Neuronal stem cell (in vitro differentiated cells): ENCODE measurements around the gene PCDHGA7.
A peak's percentile ranks its signal among the peaks of the same experiment; 100 is the strongest.
"Not testable (repeated sequence)": the region's sequence is repeated elsewhere in the genome, so short reads cannot be mapped to it uniquely, and the experiment has no call there.

Source experiments
- DNase-seq: peaks from one replicate; pipeline ENCODE4 v3.0.0-alpha.2; 2013; ENCODE audit warnings: low spot score
- H2AFZ ChIP-seq: one replicate; pipeline ENCODE4 v1.6.1; 2013; ENCODE audit warnings: mild to moderate bottlenecking, low read length, inconsistent platforms
- H2AK5ac ChIP-seq: 2 replicates; pipeline ENCODE4 v1.6.1; 2013; ENCODE audit warnings: low read depth, mild to moderate bottlenecking, inconsistent platforms, low read length, moderate library complexity, mixed read lengths
- H2BK120ac ChIP-seq: 2 replicates; pipeline ENCODE4 v1.6.1; 2013; ENCODE audit warnings: low read depth, mild to moderate bottlenecking, inconsistent platforms, low read length, moderate library complexity, mixed read lengths
- H2BK12ac ChIP-seq: one replicate; pipeline ENCODE4 v1.6.1; 2013; ENCODE audit warnings: low read length, inconsistent platforms
- H2BK15ac ChIP-seq: 2 replicates; pipeline ENCODE4 v1.6.1; 2013; ENCODE audit warnings: mild to moderate bottlenecking, low read length, inconsistent platforms, mixed read lengths
- H2BK5ac ChIP-seq: one replicate; pipeline ENCODE4 v1.6.1; 2013; ENCODE audit warnings: inconsistent platforms, mild to moderate bottlenecking, low read length, moderate library complexity
- H3K14ac ChIP-seq: one replicate; pipeline ENCODE4 v1.6.1; 2013; ENCODE audit warnings: low read length, inconsistent platforms
- H3K18ac ChIP-seq: 2 replicates; pipeline ENCODE4 v1.6.1; 2013; ENCODE audit warnings: low read length, inconsistent platforms
- H3K23ac ChIP-seq: 2 replicates; pipeline ENCODE4 v1.6.1; 2013; ENCODE audit warnings: low read depth, mild to moderate bottlenecking, mixed read lengths, low read length, inconsistent platforms; ENCODE audit not compliant: poor library complexity
- H3K27ac ChIP-seq: replicated peaks from 3 replicates; pipeline ENCODE4 v1.5.1; 2013; ENCODE audit warnings: low read length, inconsistent platforms
- H3K27me3 ChIP-seq, 3 experiments: 2 replicates each; pipeline ENCODE4 v1.6.1; 2013; ENCODE audit warnings: low read length in 3 of 3, mild to moderate bottlenecking in 2 of 3, inconsistent platforms in 1 of 3, low read depth in 1 of 3, mixed read lengths in 1 of 3, moderate library complexity in 1 of 3; ENCODE audit not compliant: control insufficient read depth in 3 of 3, insufficient read depth in 3 of 3
- H3K36me3 ChIP-seq, 2 donors: replicated peaks in 1 of 2; 2 replicates each; pipeline ENCODE4 v1.6.1; 2013; ENCODE audit warnings: low read length in 2 of 2; ENCODE audit not compliant: control insufficient read depth in 2 of 2, insufficient read depth in 2 of 2
- H3K4ac ChIP-seq: 2 replicates; pipeline ENCODE4 v1.6.1; 2013; ENCODE audit warnings: inconsistent platforms, mild to moderate bottlenecking, low read length, moderate library complexity
- H3K4me1 ChIP-seq, 2 donors: 1 replicate in 1 of 2; 2 replicates in 1 of 2; pipeline ENCODE4 v1.6.1; 2013; ENCODE audit warnings: low read length in 2 of 2, low read depth in 1 of 2; ENCODE audit not compliant: control insufficient read depth in 2 of 2, insufficient read depth in 1 of 2
- H3K4me2 ChIP-seq: one replicate; pipeline ENCODE4 v1.6.1; 2013; ENCODE audit warnings: mild to moderate bottlenecking, low read length, inconsistent platforms; ENCODE audit not compliant: insufficient read depth, poor library complexity, severe bottlenecking
- H3K4me3 ChIP-seq, 2 donors: 2 replicates each; pipeline ENCODE4 v1.5.1; 2013; ENCODE audit warnings: low read length in 2 of 2, mild to moderate bottlenecking in 2 of 2, inconsistent platforms in 1 of 2, moderate library complexity in 1 of 2
- H3K79me1 ChIP-seq: one replicate; pipeline ENCODE4 v1.6.1; 2013; ENCODE audit warnings: low read depth, mild to moderate bottlenecking, inconsistent platforms, low read length, moderate library complexity
- H3K9ac ChIP-seq: one replicate; pipeline ENCODE4 v1.6.1; 2013; ENCODE audit warnings: mild to moderate bottlenecking, low read depth, low read length, inconsistent platforms; ENCODE audit not compliant: poor library complexity
- H3K9me3 ChIP-seq, 2 donors: replicated peaks in 1 of 2; 2 replicates each; pipeline versions ENCODE3 to v1.6.1; 2013; ENCODE audit warnings: low read length in 2 of 2, mild to moderate bottlenecking in 2 of 2, inconsistent platforms in 1 of 2, low read depth in 1 of 2, mixed read lengths in 1 of 2, moderate library complexity in 1 of 2; ENCODE audit not compliant: control insufficient read depth in 2 of 2, insufficient read depth in 1 of 2
- H4K8ac ChIP-seq: one replicate; pipeline ENCODE4 v1.6.1; 2013; ENCODE audit warnings: low read depth, mild to moderate bottlenecking, inconsistent platforms, low read length, moderate library complexity
- H4K91ac ChIP-seq: one replicate; pipeline ENCODE4 v1.6.1; 2013; ENCODE audit warnings: low read length, low read depth, mild to moderate bottlenecking, inconsistent platforms; ENCODE audit not compliant: poor library complexity
- WGBS, 2 donors: extraction: QIAGEN DNeasy Blood & Tissue Kit; methylation state at CpG; one replicate each; pipeline ENCODE4 v1.1.7; 2013; ENCODE audit warnings: missing lambda C conversion rate in 2 of 2, mixed read lengths in 1 of 2; ENCODE audit not compliant: insufficient read length in 2 of 2, insufficient replicate concordance in 1 of 2; ENCODE audit errors: extremely low coverage in 2 of 2; 5-methylcytosine and 5-hydroxymethylcytosine counted together

Gene PCDHGA7

GRCh38 chr5:141387557-141388311 is 5.2 kb downstream of the PCDHGA7 start, which contains the start of gene PCDHGB4:
Gene PCDHGB4, plus strand, starts transcription at chr5:141387698. Its CDS starts 187 bp downstream, at chr5:141387885.
- Histone ChIP-seq H3K9me3 (peaks cover 40 to 64% of the 10 kb centered on the region in 2 donors), H3K36me3 (peaks cover 7 to 11% of the 10 kb centered on the region in 2 donors), H2AFZ (peak within 1 kb of the TSS; percentile 82), H3K4me3 (peak within 1 kb of the TSS in 1 of 2 donors; percentile 42), H3K4me2 (peak within 1 kb of the TSS; percentile 32)
- not testable (repeated sequence) for H2BK15ac ChIP-seq, H3K9ac ChIP-seq, H2BK120ac ChIP-seq, H3K4me1 ChIP-seq, H2AK5ac ChIP-seq, H2BK12ac ChIP-seq, H2BK5ac ChIP-seq, H3K18ac ChIP-seq, H3K27ac ChIP-seq, H3K27me3 ChIP-seq, H3K79me1 ChIP-seq, H3K23ac ChIP-seq, H4K8ac ChIP-seq, H3K14ac ChIP-seq, H4K91ac ChIP-seq, H3K4ac ChIP-seq
- no CpG with 5 or more reads among the region's 40 CpGs for WGBS, 2 donors
- peak; percentile 6 for DNase-seq

GRCh38 chr5:141388661-141389060 is 6.1 kb downstream of the PCDHGA7 start:
- Histone ChIP-seq H3K79me1 (peaks cover 4% of the 10 kb centered on the region), H3K27ac (no peak overlapping the region), H2BK15ac (no peak overlapping the region), H3K27me3 (no peaks in the 10 kb centered on the region), H2BK5ac (no peak overlapping the region), H3K14ac (no peak overlapping the region), H2BK120ac (no peak overlapping the region), H4K91ac (no peak overlapping the region), H2AFZ (no peak overlapping the region), H2BK12ac (no peak overlapping the region), H3K4me1 (no peaks in the 10 kb centered on the region), H4K8ac (no peak overlapping the region), H3K4me2 (no peak overlapping the region), H2AK5ac (no peak overlapping the region), H3K9me3 (peaks cover 39 to 64% of the 10 kb centered on the region in 2 donors), H3K18ac (no peak overlapping the region), H3K23ac (no peak overlapping the region), H3K4ac (no peak overlapping the region), H3K4me3 (no peak overlapping the region), H3K9ac (no peak overlapping the region), H3K36me3 (peaks cover 11 to 20% of the 10 kb centered on the region in 2 donors)
- WGBS, 2 donors = no CpG with 5 or more reads among the region's 10 CpGs
- no peak for DNase-seq

- H2BK5ac ChIP-seq = no peak overlapping the region
- peaks cover 14 to 26% of the 10 kb centered on the region in 2 donors for H3K36me3 ChIP-seq
- H2BK15ac ChIP-seq = no peak overlapping the region
- no peak overlapping the region for H3K14ac ChIP-seq
- H3K23ac ChIP-seq = peak overlapping the region; percentile 16
- H3K4ac ChIP-seq = no peak overlapping the region
- no peak overlapping the region for H4K91ac ChIP-seq
- no peak overlapping the region for H3K4me2 ChIP-seq
- no peak overlapping the region for H3K27ac ChIP-seq
- H2BK120ac ChIP-seq = no peak overlapping the region
- no peak overlapping the region for H2BK12ac ChIP-seq
- no CpG with 5 or more reads among the region's 77 CpGs for WGBS, 2 donors
- no peak for DNase-seq
- peaks cover 4% of the 10 kb centered on the region for H3K79me1 ChIP-seq
- no peaks in the 10 kb centered on the region for H3K4me1 ChIP-seq
- H3K9me3 ChIP-seq = peaks cover 40 to 70% of the 10 kb centered on the region in 2 donors
- peak overlapping the region in 1 of 2 donors; percentile 24 for H3K4me3 ChIP-seq
- H3K9ac ChIP-seq = peak overlapping the region; percentile 51
- H2AFZ ChIP-seq = no peak overlapping the region
- H4K8ac ChIP-seq = no peak overlapping the region
- H3K18ac ChIP-seq = peak overlapping the region; percentile 30
- no peaks in the 10 kb centered on the region for H3K27me3 ChIP-seq
- no peak overlapping the region for H2AK5ac ChIP-seq
Measured at GRCh38 chr5:141389153-141390042, 6.9 kb downstream of the PCDHGA7 start.
